Activated effector memory CD4-positive, alpha-beta T cell treated with anti-CD3 and anti-CD28 coated beads, Interleukin-2, amount 50 U/mL, for 16 hours (primary cell): ENCODE results near the gene ARID2.

Experiments
- DNase-seq: peaks from one replicate; pipeline ENCODE4 v3.0.0-alpha.2; 2020

Gene ARID2

GRCh38 chr12:45872446-45872845 is 142.9 kb downstream of the ARID2 start:
- no peak for DNase-seq

DNA sequence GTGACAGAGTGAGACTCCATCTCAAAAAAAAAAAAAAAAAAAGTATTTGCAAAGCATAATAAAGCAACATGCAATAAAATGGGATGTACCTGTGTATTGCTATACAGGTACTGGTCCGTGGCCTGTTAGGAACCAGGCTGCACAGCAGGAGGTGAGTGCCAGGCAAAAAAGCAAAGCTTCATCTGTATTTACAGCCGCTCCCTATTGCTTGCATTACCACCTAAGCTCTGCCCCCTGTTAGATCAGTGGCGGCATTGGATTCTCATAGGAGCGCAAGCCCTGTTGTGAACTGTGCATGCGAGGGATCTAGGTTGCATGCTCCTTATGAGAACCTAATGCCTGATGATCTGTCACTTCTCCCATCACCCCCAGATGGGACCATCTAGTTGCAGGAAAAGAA is 147.6 kb downstream of the ARID2 start:
- DNase-seq: no peak

DNA sequence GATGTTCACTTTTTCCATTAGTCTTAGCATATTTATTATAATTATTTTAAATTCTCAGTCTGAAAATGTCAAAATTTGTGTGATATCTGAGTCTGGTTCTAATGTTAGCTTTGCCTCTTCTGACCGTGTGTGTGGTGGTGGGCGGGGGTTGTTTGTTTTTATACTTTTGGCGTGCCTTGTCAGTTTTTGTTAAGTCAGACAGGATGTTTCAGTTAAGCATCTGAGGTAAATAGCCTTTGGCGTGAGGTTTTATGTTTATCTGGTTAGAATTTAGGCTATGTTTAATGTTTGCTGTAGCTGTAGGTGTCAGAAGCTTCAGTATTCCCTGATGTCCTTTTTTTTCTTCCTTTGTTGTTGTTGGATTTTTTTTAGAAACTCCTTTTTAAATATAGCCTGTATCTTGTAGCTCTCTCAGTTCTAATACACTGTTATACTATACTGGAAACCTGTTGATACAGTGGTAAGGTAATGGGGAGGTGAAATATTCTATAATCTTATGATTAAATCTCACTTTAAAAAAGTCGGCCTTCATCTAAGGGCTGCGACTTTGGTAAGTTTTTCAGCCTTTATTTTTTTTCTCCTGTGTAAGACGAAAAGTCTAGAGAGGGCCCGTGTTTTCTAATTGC is 149.2 kb downstream of the ARID2 start:
- peak; percentile 72 for DNase-seq

DNA sequence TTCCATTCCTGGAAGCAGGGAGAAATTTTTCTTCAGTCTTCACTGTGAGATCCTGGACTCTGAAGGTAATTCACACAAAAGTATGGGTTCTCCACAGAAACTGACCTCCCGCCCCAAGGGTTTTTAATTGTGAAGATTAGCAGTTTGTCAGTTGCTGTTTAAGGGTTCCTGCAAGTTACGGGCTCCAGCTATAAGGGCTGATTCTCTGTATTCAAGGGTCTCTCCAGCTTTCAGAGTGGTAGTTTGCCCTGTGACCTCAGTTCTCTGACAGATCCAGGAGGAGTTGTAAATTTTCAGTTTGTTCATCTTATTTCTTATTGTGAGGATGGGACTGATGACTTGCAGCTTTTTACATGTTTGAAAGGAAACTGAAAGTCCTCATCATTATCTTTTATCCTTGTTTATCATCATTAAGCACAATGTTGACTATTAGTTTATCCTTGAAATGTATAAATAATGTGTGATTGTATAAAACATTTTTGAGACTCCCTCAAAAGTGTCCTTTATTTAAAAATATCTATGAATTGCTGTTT is 149.9 kb downstream of the ARID2 start:
- DNase-seq: no peak

DNA sequence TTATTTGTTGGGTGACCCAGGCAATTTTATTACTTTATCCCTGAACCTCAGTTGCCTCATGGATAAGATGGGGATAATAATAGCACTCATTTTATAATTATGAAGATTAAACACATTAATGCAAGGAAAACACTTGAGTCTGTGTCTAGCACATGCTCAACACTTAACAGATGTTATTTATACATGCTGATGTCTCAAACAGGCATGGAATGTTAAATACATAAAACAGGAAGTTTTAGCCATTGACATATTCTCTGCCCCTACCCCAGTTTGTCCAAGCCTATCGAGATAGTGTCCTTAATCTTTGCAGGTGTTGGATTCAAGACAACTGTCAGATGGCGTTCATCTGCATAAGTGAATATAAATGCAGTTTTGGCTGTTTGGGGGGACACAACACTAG is 151.0 kb downstream of the ARID2 start:
- no peak for DNase-seq

- no peak for DNase-seq
These were observed 153.7 kb downstream of the ARID2 start for GRCh38 chr12:45883187-45883586.

DNA sequence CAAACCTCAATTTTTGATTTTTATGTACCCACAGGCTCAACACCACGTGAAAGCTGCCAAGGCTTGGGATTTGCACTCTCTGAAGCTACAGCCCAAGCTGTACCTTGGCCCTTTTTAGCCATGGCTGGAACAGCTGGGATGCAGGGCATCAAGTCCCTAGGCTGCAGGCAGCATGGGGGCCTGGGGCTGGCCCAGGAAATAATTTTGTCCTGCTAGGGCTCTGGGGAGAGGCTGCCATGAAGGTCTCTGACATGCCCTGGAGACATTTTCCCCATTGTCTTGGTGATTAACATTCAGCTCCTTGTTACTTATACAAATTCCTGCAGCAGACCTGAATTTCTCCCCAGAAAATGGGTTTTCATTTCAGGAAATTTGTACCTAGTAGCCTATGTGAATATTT is 157.2 kb downstream of the ARID2 start:
- DNase-seq: no peak

DNA sequence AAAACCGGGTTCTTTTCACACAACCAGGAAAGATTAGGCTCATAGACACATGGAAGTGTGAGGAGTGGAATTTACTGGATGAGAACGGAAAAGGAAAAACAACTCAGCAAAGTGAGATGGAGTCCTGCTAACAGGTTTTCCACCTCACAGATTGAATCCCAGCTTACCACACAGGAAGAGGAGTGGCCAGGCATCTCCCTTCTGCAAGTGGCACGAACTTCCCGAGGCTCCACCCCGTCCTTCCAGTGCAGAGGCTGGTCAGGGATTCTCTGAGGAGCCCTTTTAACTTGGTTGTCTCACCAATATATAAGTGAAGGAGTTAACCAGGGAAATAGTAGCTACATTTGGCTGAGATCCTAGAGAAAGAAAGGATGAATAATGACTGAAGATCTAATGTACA is 158.0 kb downstream of the ARID2 start:
- no peak for DNase-seq

- DNase-seq: no peak
These were observed 160.8 kb downstream of the ARID2 start for GRCh38 chr12:45890276-45890675.

DNA sequence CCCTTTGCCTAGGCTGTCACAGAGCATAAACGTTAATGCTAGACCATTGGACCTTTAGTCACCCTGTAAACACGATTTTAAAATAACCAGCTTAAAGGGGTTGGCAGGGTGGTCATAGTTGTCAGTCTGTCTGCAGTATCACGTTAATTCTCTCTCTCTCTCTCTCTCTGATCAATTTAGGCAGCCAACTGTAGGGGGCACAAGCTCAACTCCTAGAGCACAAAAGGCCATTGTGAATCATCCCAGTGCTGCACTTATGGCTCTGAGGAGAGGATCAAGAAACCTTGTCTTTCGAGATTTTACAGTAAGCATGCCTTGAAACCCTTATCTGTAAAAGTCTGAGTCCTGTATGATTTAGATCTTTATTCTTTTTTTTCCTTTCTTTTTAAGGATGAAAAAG is 163.7 kb downstream of the ARID2 start:
- no peak for DNase-seq

DNA sequence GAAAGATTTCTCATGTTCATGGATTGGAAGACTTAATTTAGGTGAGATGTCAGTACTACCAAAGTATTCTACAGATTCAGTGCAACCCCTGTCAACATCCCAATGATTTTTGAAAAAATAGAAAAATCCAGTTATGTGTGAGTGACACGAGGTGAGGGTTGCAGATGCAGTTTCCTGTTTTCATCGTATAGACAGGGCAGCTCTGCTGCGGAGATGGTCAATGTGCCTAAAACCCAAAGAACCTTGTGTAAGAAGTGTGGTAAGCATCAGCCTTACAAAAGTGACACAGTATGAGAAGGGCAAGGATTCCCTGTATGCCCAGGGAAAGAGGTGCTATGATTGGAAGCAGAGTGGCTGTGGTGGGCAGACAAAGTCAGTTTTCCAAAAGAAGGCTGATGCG is 166.5 kb downstream of the ARID2 start:
- DNase-seq: no peak

DNA sequence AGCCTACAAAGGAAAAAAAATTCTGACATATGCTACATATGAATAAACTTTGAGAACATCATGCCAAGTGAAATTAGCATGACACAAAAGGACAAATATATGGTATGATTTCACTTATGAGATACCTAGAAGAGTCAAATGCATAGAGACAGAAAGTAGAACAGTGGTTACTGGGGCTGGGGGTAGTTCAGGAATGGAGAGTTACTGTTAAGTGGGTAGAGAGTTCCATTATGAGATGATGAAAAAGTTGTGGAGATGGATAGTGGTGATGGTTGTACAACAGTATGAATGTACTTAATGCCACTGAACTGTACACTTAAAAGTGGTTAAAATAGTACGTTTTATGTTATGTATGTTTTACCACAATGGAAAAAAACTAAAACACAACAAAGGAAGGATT is 168.6 kb downstream of the ARID2 start:
- DNase-seq: no peak

GRCh38 chr12:45907955-45908354 is 178.4 kb downstream of the ARID2 start:
- DNase-seq: no peak

GRCh38 chr12:45909041-45909713 is 179.7 kb downstream of the ARID2 start:
- no peak for DNase-seq

- no peak for DNase-seq
These were observed 183.3 kb downstream of the ARID2 start for GRCh38 chr12:45912774-45913173.

GRCh38 chr12:45913631-45914030 is 184.1 kb downstream of the ARID2 start:
- no peak for DNase-seq

DNA sequence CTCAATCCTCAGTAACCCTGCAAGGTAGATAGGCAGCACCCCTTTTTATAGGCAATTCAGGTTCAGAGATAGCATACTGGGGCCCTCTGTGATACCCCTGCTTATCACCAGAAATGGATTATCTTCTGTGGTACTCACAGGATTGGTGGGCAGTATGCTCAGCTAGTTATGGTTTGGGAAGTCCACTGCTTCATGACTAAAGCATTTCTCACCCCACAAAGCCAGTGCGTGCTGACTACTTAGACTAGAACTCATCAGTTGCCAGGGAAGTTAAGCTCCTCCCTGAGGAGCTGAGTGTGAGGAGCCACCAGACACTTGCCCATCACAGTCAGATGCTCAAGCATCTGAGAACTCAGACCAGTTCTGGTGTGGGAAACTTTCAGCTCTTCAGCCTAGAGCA is 184.6 kb downstream of the ARID2 start:
- no peak for DNase-seq

DNA sequence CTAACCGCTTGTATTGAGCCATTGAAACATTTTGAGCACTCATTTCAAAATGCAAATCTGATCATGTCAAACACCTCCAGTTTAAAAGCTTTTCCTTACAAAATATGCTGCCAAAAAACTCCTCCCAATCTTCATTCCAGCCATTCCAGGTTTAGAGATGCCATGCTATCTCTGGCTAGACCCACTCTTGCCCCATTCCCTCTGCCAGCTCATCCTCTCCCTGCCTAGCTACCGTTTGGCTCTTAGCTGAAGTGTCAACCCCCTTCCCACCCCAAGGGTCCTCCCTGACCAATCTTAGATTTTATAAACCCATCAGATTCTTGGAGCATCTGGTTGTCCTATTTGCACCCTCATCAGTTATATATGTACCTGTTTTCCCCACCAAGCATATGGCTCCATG is 185.9 kb downstream of the ARID2 start:
- DNase-seq: no peak

- DNase-seq: no peak
These were observed 189.3 kb downstream of the ARID2 start for GRCh38 chr12:45918818-45919217.

- DNase-seq: no peak
These were observed 198.8 kb downstream of the ARID2 start for GRCh38 chr12:45928309-45928708.

DNA sequence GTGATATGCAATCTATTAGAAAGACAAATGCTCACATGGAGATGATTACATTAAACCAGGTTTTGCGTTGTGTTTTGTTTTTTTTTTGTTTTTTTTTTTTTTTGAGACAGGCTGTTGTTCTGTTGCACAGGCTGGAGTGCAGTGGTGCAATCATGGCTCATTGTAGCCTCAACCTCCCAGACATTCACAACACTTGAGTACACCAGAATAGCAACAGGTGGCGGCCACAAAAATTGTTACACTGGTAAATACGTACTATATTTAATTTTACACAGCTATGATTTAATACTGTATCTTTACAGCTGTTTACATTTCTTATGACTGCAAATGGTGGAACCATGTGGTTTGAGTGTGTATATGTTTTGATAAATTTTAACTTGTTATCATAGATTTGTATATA is 200.9 kb downstream of the ARID2 start:
- DNase-seq: no peak

- DNase-seq: no peak
These were observed 204.0 kb downstream of the ARID2 start for GRCh38 chr12:45933504-45933903.

DNA sequence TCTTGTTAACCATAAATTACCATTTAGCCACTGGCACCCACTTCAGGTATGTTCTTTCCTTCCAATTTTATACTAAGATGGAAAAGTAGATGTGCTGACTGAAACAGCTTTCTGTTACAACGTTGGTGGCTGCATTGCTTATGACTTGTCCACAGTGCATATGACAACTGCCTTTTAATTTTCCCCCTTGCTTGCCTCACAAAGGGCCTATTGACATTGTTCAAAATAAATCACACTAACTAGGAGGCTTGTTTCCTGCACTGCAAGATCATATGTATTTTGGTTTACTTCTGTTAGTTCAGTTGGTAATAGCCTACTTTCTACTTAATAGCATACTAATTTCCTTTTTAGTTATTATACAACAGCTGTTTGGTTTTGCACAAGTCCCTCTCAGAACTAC is 205.4 kb downstream of the ARID2 start:
- no peak for DNase-seq

DNA sequence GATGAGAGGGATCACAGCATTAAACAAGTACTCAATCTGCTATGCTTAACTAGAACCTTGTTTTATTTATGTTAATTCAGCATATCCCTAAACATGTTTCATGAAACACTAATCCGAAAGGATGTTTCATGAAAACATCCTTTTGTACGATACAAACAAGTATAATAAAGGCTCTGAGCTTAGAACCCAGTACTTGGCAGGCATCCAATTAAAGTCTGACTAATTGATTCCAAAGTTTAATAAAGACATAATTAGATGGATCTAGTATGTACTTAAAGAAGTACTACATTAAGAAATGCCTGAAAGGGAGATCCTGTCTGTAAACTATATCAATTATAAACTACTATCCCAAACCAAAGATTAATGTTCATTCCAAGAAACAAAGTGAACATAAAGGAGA is 209.1 kb downstream of the ARID2 start:
- no peak for DNase-seq

DNA sequence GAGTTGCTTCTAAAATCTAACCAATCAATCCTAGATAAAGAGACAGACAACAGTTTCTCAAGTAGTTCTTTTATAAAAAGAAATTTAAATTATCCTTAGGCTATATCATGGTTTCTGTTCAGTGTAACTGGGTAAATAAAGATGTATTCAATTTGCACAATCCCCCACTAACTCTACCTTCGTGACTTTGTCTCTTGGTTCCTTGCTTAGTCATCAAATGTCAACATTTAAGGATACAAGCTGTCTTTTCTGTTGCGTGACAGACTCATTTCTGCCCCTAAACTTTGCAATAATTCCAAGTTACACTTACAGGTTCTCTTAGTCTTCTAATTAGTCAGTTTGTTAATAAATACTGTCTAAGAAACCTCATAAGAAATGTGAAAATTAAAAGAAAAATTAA is 210.3 kb downstream of the ARID2 start:
- no peak for DNase-seq
